Gastrocnemius medialis (tissue), 4 donors: ENCODE measurements around the gene XRCC3. TPM values are rescaled to one million over a fixed set of nuclear protein-coding genes. Genes with fewer than 3 reads are reported as not detected.

Experiments used
- ATAC-seq, 2 donors: fragments of 150-250 bp; one replicate each; pipeline ENCODE4 v1.9.1; 2016
- DNase-seq, 2 donors: peaks; one replicate each; pipeline ENCODE4 v3.0.0-alpha.2; 2019
- H3K27ac ChIP-seq, 4 donors: fragments of 200-600 bp; sonication (generic); 1 replicate in 1 of 4; 2 replicates in 3 of 4; pipeline ENCODE4 v1.5.1; 2016 to 2018; ENCODE audit warnings: mild to moderate bottlenecking in 2 of 4, moderate library complexity in 1 of 4
- H3K27me3 ChIP-seq, 3 donors: fragments of 200-600 bp; sonication (generic) in 2 of 3; 1 replicate in 1 of 3; 2 replicates in 2 of 3; pipeline versions ENCODE4 v1.5.1 to v1.6.0; 2016 to 2019; ENCODE audit warnings: mild to moderate bottlenecking in 1 of 3, moderate library complexity in 1 of 3
- H3K36me3 ChIP-seq, 2 donors: fragments of 200-600 bp; sonication (generic) in 1 of 2; one replicate each; pipeline ENCODE4 v1.5.1; 2017 to 2018
- H3K4me1 ChIP-seq, 2 donors: fragments of 200-600 bp; sonication (generic) in 1 of 2; one replicate each; pipeline ENCODE4 v1.5.1; 2016 to 2017; ENCODE audit warnings: mild to moderate bottlenecking in 2 of 2
- H3K4me3 ChIP-seq, 4 donors: fragments of 200-600 bp; sonication (generic) in 3 of 4; 1 replicate in 1 of 4; 2 replicates in 3 of 4; pipeline ENCODE4 v1.5.1; 2016 to 2019; ENCODE audit warnings: mild to moderate bottlenecking in 2 of 4
- H3K9me3 ChIP-seq, 3 donors: fragments of 200-600 bp; sonication (generic) in 2 of 3; 1 replicate in 1 of 3; 2 replicates in 2 of 3; pipeline ENCODE4 v1.5.1; 2016 to 2019
- POLR2A ChIP-seq, 2 donors: fragments of 450-650 bp; IDR thresholded peaks; one replicate each; pipeline ENCODE4 v1.6.1; 2017; ENCODE audit warnings: antibody characterized with exemption in 2 of 2, mild to moderate bottlenecking in 2 of 2, moderate library complexity in 2 of 2
- in situ Hi-C, 4 donors: fragments of 200-750 bp; cut with MboI; loops; one replicate each; pipeline versions ENCODE4 v1.15.0 to v1.8.0; 2017; ENCODE audit warnings: low sequenced_read_pairs in 4 of 4
- intact Hi-C: fragments of 100-400 bp; cut with DNase I; formaldehyde crosslinking; loops from one replicate; pipeline ENCODE4 v1.15.1; 2023; ENCODE audit warnings: low total_unique reads
- total RNA-seq, 4 donors: library from RNA; depleted of rRNA; stranded (reverse); fragments of >200 nt; gene quantifications; one replicate each; pipeline versions ENCODE4 v1.1.0 to v1.2.3, GENCODE V29; 2016
- TF ChIP-seq, protein P1 (sequence below), 5 experiments: fragments of 450-650 bp in 3 of 5; fragments of 200-600 bp in 2 of 5; sonication (generic) in 2 of 5; IDR thresholded peaks in 4 of 5; conservative IDR thresholded peaks in 1 of 5; 1 replicate in 4 of 5; 2 replicates in 1 of 5; pipeline ENCODE4 v1.5.1; 2016 to 2019; ENCODE audit warnings: antibody characterized with exemption in 5 of 5, mild to moderate bottlenecking in 3 of 5, moderate library complexity in 3 of 5

The XRCC3 gene
- total RNA-seq, result 10 to 100 TPM in 1 of 4 donors, 1 to 10 TPM in 3; 1.3 to 26.5 (median 3.0) TPM

DNA sequence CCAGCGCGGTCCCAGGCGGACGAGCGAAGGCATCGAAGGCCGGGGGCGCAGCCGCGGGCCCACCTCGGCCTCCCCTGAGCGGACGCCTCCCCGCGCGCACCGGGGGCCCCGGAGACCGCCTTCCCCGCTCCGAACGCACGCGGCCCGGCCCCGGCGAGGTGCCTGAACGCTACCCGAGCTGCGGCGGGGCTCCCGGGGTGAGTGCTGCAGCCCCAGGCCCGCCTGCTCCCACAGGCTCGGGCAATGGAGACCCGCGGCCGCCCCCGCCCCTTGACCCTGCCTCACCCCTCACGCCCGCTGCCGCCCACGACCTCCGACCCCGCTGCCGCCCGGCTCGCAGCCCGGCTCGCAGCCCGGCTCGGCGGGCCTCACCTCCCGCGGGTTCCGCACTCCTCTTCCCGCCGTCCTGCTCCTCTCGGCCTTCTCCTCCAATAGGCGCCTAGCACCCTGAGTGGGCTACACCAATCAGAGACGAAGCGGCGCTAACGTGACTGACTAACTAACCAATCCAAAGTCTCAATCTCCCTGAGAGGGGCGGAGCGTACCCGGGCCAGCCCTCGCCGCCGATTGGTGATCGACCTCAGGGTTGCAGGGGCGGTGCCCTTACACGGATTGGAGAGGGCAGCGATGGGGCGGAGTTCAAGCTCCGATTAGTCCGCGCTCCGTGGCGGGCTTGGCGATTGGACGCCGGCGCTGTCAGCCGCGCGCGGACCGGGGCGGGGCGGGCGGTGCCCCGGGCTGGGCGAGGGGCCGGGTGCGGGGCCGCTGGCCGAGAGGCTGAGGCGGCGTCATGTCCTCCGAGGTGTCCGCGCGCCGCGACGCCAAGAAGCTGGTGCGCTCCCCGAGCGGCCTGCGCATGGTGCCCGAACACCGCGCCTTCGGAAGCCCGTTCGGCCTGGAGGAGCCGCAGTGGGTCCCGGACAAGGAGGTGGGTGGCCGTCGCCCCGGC lies at the start of gene XRCC3, which contains the start of gene ZFYVE21:
TSS of gene XRCC3 (minus strand) at position 400 of the 949 bp plus-strand sequence. CDS start 4,364 bp downstream, outside the sequence.
TSS of gene ZFYVE21 (plus strand) at position 759 of the 949 bp plus-strand sequence. CDS start at position 791, 32 bp downstream.
- intact Hi-C loops, result loop anchor here (5.0 to 10.0 kb wide), 2 partner anchors 153 to 321 kb away; partner anchors contain the start of genes BAG5 and COA8
- Histone ChIP-seq H3K9me3 (no peaks in the 10 kb centered on the region), H3K27ac (peak within 1 kb of the TSS; percentile 78 to 91 (median 84)), H3K4me3 (peak within 1 kb of the TSS; percentile 61 to 79 (median 68)), H3K27me3 (no peaks in the 10 kb centered on the region), H3K36me3 (no peaks in the 10 kb centered on the region), H3K4me1 (peaks cover 56 to 65% of the 10 kb centered on the region in 2 donors)
- in situ Hi-C loops, result no loop called here
- TF ChIP-seq, protein P1, sequence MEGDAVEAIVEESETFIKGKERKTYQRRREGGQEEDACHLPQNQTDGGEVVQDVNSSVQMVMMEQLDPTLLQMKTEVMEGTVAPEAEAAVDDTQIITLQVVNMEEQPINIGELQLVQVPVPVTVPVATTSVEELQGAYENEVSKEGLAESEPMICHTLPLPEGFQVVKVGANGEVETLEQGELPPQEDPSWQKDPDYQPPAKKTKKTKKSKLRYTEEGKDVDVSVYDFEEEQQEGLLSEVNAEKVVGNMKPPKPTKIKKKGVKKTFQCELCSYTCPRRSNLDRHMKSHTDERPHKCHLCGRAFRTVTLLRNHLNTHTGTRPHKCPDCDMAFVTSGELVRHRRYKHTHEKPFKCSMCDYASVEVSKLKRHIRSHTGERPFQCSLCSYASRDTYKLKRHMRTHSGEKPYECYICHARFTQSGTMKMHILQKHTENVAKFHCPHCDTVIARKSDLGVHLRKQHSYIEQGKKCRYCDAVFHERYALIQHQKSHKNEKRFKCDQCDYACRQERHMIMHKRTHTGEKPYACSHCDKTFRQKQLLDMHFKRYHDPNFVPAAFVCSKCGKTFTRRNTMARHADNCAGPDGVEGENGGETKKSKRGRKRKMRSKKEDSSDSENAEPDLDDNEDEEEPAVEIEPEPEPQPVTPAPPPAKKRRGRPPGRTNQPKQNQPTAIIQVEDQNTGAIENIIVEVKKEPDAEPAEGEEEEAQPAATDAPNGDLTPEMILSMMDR (IDR thresholded peaks at IDR 0.05 in 4 of 5, conservative IDR thresholded peaks at IDR 0.05 in 1 of 5), result no peak
- peak; percentile 91 to 94 for TF ChIP-seq POLR2A (IDR thresholded peaks at IDR 0.05)
- DNase-seq (peak; percentile 100), ATAC-seq (peak; percentile 94)

- Histone ChIP-seq H3K27ac (no peak overlapping the region), H3K27me3 (no peaks in the 10 kb centered on the region), H3K4me1 (no peaks in the 10 kb centered on the region), H3K4me3 (no peak overlapping the region), H3K36me3 (no peaks in the 10 kb centered on the region), H3K9me3 (no peaks in the 10 kb centered on the region)
- in situ Hi-C loops (no loop called here), intact Hi-C loops (no loop called here)
- TF ChIP-seq, protein P1 (IDR thresholded peaks at IDR 0.05 in 4 of 5, conservative IDR thresholded peaks at IDR 0.05 in 1 of 5), result no peak
- no peak for TF ChIP-seq POLR2A (IDR thresholded peaks at IDR 0.05)
- DNase-seq, result no peak
- no peak for ATAC-seq
Observed at GRCh38 chr14:103763730-103764488, 48.7 kb upstream of the XRCC3 start.

DNA sequence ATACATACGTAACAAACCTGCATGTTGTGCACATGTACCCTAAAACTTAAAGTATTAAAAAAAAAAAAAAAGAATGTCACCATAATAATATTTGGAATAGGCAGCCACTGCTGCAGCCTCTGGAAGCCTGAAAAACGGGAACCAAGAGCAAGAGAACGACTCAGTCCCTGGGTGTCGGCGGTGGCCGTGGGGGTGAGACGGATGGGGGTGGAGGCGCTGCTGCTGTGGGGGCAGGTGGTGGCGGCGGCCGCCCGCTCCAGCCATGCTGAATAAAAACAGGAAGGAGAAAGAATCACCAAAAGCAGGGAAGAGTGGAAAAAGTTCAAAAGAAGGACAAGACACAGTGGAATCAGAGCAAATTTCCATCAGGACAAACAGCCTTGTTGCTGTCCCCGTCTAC lies 47.3 kb upstream of the XRCC3 start:
- no peaks in the 10 kb centered on the region for H3K36me3 ChIP-seq
- H3K27ac ChIP-seq, result no peak overlapping the region
- intact Hi-C loops (no loop called here), in situ Hi-C loops (no loop called here)
- H3K27me3 ChIP-seq, result no peaks in the 10 kb centered on the region
- no peak for ATAC-seq
- H3K9me3 ChIP-seq, result no peaks in the 10 kb centered on the region
- no peak for DNase-seq
- no peak for TF ChIP-seq POLR2A (IDR thresholded peaks at IDR 0.05)
- TF ChIP-seq, protein P1 (IDR thresholded peaks at IDR 0.05 in 4 of 5, conservative IDR thresholded peaks at IDR 0.05 in 1 of 5), result no peak
- no peak overlapping the region for H3K4me3 ChIP-seq
- no peaks in the 10 kb centered on the region for H3K4me1 ChIP-seq

DNA sequence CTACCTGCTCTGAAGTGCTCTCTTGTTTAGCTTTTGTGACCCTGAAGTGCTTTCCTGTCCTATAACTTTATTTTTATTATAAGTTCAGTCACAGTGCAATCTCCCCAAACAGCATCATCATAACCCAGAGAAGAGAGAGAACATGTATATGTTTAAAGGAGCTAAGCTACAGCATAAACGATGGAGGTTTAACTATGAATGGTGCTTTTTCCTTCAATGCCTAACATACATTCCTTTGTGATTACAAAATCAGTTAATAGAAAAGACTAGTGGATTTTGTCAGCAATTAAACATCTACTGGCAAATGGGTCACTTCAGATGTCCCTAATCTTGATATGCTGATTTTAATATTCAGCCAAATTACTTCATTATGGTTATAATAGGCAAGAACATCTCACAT lies 46.8 kb upstream of the XRCC3 start:
- intact Hi-C loops, result no loop called here
- TF ChIP-seq POLR2A (IDR thresholded peaks at IDR 0.05), result no peak
- TF ChIP-seq, protein P1 (IDR thresholded peaks at IDR 0.05 in 4 of 5, conservative IDR thresholded peaks at IDR 0.05 in 1 of 5), result no peak

More for the DNA sequence above, 46.8 kb upstream of the XRCC3 start:
- ATAC-seq (no peak), DNase-seq (no peak)
- H3K9me3 ChIP-seq, result no peaks in the 10 kb centered on the region
- no peaks in the 10 kb centered on the region for H3K36me3 ChIP-seq
- no peaks in the 10 kb centered on the region for H3K4me1 ChIP-seq
- no peaks in the 10 kb centered on the region for H3K27me3 ChIP-seq
- in situ Hi-C loops, result no loop called here
- no peak overlapping the region for H3K27ac ChIP-seq
- H3K4me3 ChIP-seq, result no peak overlapping the region
